Posterior vena cava (tissue), 2 donors: ENCODE measurements around the gene LYL1. TPM values are rescaled to one million over a fixed set of nuclear protein-coding genes. Genes with fewer than 3 reads are reported as not detected.

Experiments used
- DNase-seq: peaks from one replicate; pipeline ENCODE4 v3.0.0-alpha.2; 2020; ENCODE audit warnings: low spot score
- intact Hi-C, 2 donors: fragments of 100-400 bp; cut with DNase I; formaldehyde crosslinking; loops; one replicate each; pipeline versions ENCODE4 v1.14.1 to v1.14.2; 2022 to 2023
- total RNA-seq, 2 donors: library from RNA; stranded (reverse); fragmentation: NEBNext Ultra II Directional; extraction: Animal tissue kit (Norgen Biotek cat#: 25700); gene quantifications; one replicate each; pipeline ENCODE4 v1.2.1, GENCODE V29; 2021
- donor health status: DM: yes; HTN: yes; CAD: no.
- donor health status: DM: yes; HTN: yes; CAD: no.

LYL1 gene
- total RNA-seq, 2 donors from 2014 or later, result 9.8 to 13.0 TPM

DNA sequence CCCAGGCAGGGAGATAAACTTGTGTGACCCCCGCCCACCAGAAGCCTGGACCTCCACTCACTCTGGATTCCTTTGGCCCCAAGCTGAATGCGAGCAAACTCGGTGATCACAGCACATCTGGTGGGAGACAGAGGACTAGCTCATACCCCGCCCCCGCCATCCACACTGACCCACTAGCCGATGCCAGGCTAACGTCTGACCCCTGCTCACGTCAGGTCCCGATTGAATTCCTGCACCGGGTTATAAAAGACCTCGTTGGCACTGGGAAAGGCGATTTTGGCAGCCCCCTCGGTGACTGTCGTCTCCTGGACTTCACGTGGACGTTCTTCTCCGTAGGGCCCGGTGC, 13.3 kb upstream of the LYL1 start:
- intact Hi-C loops, result no loop called here

DNA sequence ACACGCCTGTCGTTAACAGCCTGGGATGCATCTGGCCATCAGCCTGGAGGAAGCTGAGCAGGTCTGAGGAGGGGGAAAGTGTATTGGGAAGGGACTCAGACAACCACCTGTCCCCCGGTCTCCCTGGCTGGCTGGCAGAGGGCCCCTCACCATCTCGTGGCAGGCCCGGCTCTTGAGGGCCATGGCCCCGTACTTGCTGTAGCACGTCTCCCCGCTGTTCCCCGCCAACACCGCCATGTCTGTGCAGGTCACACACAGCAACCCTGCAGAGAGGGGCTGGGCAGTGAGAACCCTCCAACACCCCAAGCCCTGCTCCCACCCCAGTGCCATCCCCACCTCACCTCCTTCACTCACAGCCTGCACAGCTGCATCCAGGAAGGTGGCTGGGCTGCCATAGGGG, 9.9 kb upstream of the LYL1 start:
- DNase-seq, result peak; percentile 73

More for the DNA sequence above, 13.3 kb upstream of the LYL1 start:
- peak; percentile 62 for DNase-seq

DNA sequence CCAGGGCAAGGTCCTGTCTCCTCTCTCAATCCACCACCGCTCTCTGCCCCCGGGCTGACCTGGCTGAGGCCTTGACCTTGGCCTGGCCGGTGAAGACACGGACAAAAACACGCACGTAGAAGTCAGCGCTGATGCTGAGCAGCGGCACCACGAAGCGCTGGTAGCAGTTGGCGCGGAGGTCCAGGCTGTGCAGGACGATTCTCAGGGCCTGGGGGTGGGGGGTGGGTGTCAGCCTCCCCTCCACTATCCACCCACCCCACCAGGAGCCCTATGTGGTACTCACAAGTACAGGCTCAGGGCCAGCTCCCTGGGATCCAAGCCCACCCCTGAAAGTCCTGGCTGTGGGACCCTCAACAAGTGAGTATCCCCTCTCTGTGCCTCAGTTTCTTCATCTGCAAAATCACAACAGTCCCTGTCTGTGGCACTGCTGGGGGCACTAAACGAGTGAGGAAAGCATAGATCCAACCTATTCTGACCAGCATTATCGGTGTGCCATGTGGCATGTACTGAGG, 7.5 kb upstream of the LYL1 start:
- intact Hi-C loops, result no loop called here
- no peak for DNase-seq

More for the DNA sequence above, 9.9 kb upstream of the LYL1 start:
- intact Hi-C loops, result no loop called here

DNA sequence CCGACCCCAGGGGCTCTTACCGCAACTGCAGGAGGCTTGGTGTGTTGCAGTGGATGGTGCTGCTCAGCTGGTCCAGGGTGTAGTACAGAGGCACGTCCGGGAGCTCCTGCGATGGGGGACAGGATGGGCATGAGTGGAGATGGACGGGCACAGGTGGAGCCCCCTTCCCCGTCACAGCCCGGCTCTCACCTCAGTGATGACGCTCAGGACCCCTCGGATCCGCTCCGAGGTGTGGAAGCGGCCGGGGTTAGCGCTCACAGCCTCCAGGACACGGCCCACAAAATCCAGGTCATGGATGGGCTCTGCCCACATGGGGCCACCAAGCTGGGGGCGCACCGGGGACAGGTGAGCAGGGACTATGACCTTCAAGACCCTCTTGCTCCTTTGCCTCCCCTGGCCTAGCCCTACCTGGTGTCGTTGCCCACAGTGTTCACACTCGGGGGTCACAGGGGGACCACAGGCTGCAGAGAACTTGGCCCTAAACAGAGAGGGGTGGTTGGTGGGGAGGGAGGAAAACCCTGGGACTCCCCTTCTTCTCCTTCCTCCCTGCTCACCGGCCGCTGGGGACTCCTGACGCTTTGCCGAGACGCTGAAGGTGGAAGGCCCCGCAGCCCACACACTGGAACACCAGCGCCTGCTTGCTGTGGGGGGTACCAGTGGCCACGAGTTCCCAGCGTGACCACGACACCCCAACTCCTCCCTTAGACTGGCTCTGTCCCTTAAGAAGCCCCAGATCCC, 6.9 kb upstream of the LYL1 start:
- peak; percentile 74 for DNase-seq
- intact Hi-C loops, result no loop called here

DNA sequence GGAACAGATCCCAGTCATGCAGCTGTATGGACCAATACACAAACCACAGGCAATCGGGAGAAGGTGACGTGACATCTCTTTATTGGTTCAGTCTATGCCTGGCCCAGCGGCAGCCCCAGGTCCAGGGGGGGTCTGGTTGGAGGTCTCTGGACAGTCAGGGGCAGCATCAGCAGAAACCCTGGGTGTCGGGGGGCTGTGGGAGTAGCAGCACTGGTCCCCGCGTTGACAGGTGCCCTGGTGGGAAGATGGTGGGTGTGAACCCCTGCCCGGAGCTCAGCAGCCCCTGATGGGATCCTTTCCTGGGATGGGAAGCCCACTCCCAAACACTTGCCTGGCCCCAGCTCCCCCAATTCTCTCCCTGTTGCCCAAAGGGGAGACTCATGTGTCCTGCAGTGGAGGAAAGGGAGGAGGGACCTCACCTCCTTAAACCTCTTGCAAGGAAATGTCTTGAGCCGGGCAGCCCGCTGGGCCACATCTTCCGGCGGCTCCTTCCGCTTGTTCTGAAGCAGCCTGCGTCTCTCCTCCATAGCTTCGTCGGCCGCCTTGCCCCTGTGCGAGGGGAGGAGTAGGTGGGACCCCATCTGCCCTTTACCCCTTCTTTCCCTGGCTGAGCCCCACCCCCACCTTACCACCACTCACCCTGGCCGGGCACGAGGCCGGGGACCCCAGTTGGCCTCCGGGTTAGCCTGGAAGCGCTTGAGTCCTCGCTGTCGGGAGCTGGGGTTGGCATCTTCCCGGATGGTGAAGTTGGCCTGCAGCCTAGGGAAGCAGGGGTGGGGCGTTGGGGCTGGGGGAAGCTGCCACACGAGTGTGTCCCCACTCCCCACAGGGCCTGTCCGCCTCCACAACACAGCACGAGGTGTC, 2.4 kb upstream of the LYL1 start:
- intact Hi-C loops, result no loop called here
- DNase-seq, result peak; percentile 82

DNA sequence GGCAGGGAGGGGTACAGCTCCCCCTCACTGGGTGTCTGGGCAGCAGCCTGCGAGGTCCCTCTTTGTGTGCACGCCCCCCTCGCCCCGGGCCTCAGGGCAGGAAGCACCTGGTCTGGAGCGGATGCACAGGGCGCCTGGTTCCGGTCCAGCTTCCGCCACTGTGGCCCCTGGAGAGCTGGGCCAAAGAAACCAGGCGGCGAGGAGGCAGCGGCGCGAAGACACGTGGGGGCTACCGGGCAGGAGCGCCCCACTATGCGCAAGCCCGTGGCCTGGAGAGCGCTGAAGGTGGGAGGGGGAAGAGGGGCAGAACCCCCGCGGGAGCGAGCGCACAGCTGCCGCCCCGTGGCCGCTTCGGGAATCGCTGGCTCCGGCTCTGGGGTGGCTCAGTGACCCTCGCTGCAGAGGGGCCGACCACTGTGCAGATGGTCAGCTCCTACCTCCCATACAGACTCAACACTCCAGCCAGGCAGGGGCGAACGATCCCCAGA, 1.7 kb upstream of the LYL1 start:
- intact Hi-C loops, result no loop called here
- peak; percentile 92 for DNase-seq

DNA sequence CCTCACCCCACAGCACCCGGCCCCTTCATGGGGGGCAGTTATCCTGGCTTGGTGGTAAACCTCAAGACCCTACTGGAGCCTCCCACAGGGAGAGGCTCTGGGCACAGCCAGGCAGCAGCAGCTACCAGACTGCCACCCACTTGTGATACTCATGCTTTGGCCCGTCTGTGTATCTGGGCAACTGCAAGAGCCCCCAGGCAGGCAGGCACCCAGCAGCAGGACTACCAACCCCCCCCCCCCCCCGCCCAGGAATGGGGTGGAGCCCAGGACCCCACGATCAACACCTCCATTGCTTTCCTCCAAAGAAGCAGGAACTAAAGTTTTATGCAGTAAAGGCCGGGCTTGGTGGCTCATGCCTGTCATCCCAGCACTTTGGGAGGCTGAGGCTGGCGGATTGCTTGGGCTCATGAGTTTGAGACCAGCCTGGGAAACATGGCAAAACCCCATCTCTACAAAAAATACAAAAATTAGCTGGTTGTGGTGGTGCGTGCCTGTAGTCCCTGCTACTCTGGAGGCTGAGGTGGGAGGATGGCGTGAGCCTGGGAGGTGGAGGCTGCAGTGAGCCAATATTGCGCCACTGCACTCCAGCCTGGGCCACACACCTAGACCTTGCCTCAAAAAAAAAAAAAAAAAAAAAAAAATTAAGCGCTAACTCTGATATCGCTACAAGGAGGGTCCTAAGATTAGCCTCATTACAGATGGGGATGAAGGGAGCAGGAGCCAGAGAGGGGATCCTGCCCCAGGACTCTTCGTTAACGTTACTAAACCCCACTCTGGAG, 1.1 kb upstream of the LYL1 start:
- DNase-seq, result peak; percentile 30
- intact Hi-C loops, result no loop called here

DNA sequence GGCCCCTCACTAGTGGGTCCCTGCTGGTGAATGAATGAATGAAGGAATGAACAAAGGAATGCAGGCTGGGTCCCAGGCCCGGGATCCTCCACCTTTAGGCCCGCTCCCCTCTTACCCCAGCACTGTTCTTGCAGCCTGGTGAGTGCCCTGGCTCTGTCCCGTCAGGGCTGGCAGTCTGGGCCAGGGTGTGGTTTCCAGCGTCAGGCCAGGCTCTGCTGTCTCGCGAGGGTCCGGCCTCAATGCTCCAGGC, 317 bp downstream of the LYL1 start:
- intact Hi-C loops, result no loop called here
- no peak for DNase-seq

DNA sequence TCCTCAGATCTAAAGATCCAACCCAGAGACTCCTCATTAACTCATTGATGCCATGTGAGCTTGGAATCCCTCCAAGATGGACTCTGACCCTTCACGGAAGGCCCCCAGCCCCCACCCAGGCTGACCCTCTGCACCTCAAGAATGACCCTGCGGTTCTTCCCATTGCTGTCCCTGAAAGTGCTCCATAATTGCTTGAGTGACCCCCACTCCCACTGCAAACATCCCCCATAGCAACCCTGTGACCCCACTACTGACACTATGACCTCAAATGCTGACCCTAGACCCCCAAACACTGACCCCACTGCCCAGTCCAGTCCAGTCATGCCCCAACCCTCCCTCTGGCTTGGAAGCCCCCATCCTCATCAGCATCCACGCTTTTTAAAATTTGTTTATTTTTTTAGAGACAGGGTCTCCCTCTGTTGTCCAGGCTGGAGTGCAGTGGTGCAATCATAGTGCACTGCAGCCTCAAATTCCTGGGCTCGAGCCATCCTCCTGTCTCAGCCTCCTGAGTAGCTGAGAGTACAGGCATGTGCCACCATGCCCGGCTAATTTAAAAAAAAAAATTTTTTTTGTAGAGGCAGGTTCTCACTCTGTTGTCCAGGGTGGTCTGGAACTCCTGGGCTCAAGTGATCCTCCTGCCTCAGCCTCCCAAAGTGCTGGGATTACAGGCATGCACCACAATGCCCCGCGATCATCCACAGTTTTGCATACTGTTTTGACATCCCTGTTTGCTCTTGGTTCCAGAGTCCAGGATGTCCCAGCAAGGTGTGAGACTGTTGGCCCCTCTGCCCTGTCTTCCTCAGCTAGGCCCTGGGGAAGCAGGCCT, 855 bp downstream of the LYL1 start:
- intact Hi-C loops, result no loop called here

DNA sequence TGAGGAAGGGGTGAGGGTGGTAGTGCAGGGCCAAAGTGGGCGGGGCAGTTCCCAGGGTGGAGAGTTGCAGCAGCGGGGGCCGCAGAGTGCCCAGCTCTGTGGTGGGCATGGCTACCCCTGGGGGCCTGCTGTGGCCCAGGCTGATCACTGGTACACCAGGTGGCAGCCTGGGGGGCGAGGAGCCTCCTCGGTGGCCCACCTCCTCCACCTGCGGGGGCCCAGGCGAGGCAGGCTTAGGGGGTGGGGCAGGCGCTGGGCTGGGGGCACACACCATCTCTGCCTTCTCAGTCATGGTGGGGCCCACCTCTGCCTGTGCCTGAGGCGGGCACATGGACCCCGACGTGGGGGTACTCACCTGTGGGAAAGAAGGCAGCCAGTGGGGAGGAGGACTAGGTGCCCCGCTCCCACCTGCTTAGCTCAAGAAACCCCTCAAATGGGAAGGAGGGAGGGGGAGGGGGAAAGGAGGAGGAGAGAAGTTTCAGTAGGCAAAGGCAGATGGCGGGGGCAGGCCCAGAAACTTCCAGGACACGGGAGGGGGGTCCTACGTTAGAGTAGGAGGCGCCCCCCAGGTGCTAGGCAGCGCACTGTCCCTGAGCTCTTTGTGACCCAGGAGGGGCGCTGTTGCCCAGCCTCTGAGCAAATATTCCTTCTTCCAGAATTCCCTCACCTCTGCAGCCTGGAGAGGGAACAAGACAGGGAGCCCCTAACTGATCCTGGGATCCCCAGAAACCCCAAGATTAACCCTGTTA, 1.6 kb downstream of the LYL1 start:
- peak; percentile 80 for DNase-seq
- intact Hi-C loops, result no loop called here

More for the DNA sequence above, 855 bp downstream of the LYL1 start:
- DNase-seq, result peak; percentile 67

DNA sequence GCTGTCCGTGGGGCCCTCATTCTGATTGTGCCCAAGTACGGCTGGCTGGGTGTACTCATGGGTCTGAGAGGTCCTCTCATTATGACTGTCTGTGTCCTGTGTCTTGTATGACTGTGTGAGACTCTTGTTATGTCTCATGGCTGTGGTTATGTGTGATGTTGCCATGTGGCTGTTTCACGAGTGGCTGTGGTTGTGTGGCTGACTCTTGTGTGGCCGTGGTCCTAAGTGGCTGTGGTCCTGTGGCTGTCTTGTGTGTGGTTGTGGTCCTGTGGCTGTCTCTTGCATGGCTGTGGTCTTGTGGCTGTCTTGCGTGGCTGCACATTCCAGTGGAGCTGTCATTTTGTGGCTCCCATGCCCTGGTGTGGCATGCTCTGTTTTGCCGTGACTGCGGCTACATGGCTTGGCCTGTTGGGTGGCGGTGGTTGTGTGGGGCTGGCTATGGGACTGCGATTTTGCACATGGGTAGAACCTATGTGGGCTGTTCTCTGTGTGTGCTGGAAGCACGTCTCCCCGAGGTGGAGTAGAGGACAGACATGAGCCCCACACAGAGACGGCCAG, 2.5 kb downstream of the LYL1 start:
- DNase-seq, result no peak
- intact Hi-C loops, result no loop called here

DNA sequence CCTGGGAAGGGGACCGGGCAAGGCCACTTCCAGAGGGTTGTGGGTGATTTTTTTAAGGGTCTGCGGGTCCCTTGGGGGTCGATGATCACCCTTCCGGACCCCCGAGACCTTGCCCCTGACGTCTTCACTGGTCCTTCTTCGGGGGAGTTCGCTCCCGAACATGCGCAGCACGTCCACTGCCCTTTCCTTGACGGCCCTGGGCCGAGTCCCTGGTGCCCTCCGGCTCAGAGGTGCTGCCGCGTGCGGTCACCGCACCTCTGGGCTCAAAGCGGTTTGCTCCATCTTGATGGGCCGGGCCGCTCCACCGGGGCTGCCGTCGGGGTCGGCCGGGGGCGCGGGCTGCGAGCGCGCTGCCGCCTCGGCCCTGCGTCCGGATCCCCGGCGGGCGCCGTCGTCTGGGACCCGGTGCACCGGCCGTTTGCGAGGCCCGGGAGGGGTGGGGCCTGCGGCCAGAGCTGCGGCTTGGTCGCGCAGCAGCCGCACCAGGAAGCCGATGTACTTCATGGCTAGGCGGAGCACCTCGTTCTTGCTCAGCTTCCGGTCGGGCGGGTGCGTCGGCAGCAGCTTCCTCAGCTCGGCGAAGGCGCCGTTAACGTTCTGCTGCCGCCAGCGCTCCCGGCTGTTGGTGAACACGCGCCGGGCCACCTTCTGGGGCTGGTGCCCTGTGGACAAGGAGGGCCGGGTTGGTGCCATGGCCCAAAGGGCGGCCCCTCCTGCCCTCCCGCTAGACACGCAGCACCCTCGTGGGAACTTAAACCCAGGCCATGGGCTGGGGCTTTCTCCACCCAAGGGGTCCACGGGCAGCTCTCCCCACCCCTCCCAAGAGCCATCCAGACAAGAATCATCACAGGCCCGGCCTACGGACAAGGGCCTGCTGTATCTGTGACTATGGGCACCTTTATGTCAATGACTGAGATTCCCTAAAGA, 3.3 kb downstream of the LYL1 start:
- intact Hi-C loops, result loop anchor here in 1 of 2 donors (5.0 to 10.0 kb wide), 3 partner anchors 85 to 542 kb away; no protein-coding TSS in a partner anchor
- peak; percentile 94 for DNase-seq

DNA sequence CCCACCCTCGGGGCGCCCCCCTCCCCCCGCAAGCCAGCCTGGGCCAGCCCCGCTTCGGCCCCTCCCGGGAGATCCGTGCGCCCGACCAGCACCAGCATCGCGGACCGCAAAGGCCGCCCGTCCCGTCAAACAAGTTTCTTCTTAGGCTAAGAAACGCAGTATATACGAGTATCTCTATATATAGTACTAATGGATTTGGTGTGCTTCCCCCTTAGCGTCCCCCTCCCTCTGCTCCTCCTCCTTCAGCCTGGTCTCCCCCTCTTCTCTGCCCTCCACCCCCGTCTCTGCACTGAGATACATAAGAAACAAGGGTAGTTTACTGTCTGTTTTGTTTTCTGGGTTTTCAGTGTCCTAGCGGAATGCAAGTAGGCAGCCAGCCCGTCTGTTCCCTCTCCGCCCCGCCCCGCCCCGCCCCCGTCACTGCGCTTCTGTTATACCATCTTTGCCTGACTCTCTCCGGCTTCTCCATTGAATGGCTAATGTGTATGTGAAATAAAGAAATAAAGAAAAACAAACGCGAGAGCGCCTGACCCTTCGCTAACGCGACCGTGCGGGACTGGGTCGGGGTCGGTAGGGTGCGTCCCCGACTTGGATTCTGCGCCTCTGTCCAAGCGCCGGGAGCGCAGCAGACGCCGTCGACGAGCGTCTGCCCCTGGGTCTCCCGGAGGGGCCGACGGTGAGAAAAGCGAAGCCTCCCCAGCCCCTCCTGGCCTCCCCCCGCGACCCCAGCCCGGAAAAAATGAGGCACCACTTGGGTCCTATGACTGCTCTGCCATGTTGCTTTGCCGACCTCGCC, 4.2 kb downstream of the LYL1 start:
- DNase-seq, result no peak
- intact Hi-C loops, result loop anchor here in 1 of 2 donors (5.0 to 10.0 kb wide), 3 partner anchors 84 to 541 kb away; no protein-coding TSS in a partner anchor

DNA sequence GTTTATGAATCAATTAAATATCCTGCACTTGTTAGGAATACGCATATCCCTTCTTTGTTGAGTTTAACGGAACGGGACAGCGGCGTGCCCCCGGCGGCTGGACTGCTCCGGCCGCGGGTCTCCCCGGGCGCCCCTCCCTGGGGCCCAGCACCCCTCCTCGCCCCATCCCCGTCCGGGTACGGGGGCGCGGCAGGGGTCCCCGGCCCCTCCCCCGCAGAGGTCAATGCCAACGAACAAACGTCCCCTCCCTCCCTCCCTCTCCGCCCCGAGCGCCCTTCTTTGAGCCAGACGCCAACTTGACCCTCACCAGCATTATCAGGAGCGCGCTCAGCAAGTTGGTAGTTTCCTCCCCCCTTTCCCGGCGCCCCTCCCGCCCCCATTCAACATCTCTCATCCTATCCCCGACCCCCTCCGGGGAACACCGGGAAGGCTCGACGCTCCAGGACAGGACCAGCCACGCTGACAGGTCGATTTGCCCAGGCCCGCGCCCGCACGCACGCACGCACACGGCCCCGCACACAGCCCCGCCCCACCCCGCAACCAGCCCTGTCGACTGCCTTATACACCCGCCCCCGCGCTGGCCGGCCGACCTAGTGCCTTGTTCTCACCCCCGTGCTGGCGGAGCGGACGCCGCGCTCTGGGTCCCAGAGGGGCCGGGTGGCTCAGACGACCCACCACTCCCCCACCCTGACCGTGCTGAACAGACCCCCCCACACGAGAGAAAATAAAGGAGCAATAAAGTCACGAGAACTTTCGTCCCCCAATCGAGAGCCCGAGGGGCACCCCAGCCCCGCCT, 5.0 kb downstream of the LYL1 start:
- intact Hi-C loops, result loop anchor here in 1 of 2 donors (5.0 to 10.0 kb wide), 3 partner anchors 83 to 540 kb away; no protein-coding TSS in a partner anchor

DNA sequence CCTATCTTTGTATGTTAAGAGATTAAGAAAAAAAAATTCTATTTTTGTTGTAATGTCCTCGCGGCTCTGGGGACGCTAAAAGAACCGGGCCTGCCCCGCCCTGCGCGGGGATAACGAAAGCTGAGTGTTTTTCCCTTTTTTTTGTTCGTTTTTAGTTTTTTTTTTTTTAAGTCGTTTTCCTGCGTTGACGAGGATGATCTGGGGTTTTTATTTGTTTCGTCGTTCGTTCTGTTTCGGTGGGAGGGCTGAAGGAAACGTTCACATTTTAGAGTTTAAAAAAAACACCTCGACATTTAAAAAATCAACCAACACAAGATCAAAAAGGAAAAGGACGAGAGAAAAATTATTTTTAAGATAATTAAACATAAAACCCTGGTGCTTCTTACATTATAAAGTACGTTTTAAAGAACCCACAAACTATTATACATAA, 5.6 kb downstream of the LYL1 start:
- intact Hi-C loops, result loop anchor here in 1 of 2 donors (5.0 to 10.0 kb wide), 3 partner anchors 82 to 540 kb away; no protein-coding TSS in a partner anchor
- DNase-seq, result no peak

More for the DNA sequence above, 5.0 kb downstream of the LYL1 start:
- DNase-seq, result peak; percentile 91
